ENCODE measurements around the gene MUC5AC.

MUC5AC gene

DNA sequence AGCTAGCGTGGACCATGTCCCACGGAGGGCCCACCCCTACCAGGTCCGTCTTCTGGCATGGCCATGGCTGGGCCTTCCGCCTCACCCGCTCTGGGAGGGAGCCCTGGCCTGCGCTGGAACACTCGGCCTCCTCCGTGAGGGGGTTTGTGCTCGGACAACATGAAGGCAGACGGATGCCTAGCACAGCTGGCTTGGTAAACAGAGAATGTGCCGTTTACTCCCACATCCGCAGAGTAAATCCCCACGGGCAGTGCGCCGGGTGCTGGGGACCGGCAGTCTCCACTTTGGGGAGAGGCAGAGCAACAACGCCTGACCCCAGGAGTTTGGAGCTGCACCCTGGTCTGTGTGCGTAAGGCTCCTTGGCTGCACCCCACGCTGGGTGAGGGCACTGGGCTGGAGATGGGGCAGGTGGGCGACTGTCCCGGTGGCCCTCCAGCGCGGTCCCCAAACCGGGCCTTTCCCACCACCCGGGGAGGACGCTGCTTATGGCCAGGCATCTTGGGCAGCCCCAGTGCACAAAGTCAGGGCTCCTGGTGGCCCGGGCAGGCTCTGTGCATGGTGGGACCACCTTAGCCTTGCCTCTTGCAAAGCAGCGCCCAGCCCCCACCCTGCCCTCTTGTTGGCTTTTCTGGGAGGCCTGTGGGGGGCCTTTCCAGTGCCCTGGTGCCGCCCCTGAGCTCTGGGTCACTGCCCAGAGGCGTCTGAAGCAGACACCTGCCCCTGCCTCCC lies 30.7 kb upstream of the MUC5AC start:
- Histone ChIP-seq H2AFZ (ENCODE audit: low read depth, low read length) (no peak overlapping the region), H4K20me1 (ENCODE audit: insufficient read depth, low read length) (no peaks in the 10 kb centered on the region), H3K9me3 (ENCODE audit: insufficient read depth, low read length) (no peaks in the 10 kb centered on the region), H3K36me3 (replicated peaks; ENCODE audit: low read depth, low read length) (no peaks in the 10 kb centered on the region), H3K4me1 (ENCODE audit: low read length) (no peaks in the 10 kb centered on the region), H3K4me2 (ENCODE audit: low read length) (no peak overlapping the region), H3K27me3 (ENCODE audit: low read depth, low read length) (no peaks in the 10 kb centered on the region), H3K79me2 (ENCODE audit: low read length) (no peaks in the 10 kb centered on the region), H3K9ac (ENCODE audit: low read length) (no peak overlapping the region), H3K4me3 (ENCODE audit: low read length) (no peak overlapping the region), H3K27ac (ENCODE audit: low read length) (no peak overlapping the region)
- TF ChIP-seq, protein P1, sequence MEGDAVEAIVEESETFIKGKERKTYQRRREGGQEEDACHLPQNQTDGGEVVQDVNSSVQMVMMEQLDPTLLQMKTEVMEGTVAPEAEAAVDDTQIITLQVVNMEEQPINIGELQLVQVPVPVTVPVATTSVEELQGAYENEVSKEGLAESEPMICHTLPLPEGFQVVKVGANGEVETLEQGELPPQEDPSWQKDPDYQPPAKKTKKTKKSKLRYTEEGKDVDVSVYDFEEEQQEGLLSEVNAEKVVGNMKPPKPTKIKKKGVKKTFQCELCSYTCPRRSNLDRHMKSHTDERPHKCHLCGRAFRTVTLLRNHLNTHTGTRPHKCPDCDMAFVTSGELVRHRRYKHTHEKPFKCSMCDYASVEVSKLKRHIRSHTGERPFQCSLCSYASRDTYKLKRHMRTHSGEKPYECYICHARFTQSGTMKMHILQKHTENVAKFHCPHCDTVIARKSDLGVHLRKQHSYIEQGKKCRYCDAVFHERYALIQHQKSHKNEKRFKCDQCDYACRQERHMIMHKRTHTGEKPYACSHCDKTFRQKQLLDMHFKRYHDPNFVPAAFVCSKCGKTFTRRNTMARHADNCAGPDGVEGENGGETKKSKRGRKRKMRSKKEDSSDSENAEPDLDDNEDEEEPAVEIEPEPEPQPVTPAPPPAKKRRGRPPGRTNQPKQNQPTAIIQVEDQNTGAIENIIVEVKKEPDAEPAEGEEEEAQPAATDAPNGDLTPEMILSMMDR (IDR thresholded peaks at IDR 0.05; ENCODE audit: low read depth, low read length) = no peak
- no peak for TF ChIP-seq EZH2phosphoT487 (IDR thresholded peaks at IDR 0.05; ENCODE audit: low read depth)

DNA sequence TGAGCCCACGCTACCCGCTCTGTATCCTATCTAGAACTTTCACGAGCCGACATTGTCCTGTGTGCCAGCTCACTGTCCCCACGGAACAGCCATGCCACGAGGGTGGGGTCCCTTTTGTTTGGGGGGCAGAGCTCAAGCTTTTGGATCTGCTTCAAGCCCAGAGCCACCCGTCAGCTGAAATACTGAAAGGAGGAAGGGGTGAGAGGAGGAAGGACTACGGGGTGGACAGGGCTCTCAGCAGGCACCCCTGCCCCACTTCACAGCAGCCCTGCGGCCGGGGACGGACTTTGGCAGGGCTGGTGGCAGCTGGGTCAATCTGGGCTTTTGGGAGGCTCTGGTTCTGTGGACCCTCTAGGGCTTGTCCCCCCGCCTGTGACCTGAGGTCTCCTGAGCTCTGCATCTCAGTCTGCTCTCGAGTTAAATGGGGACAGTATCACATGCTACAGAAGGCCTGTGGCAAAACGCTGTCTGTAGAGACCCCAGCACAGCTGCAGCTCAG lies 30.0 kb upstream of the MUC5AC start:
- Histone ChIP-seq H3K9ac (ENCODE audit: low read length) (no peak overlapping the region), H3K27me3 (ENCODE audit: low read depth, low read length) (no peaks in the 10 kb centered on the region), H4K20me1 (ENCODE audit: insufficient read depth, low read length) (no peaks in the 10 kb centered on the region), H3K36me3 (replicated peaks; ENCODE audit: low read depth, low read length) (no peaks in the 10 kb centered on the region), H3K4me3 (ENCODE audit: low read length) (no peak overlapping the region), H3K4me2 (ENCODE audit: low read length) (no peak overlapping the region), H2AFZ (ENCODE audit: low read depth, low read length) (no peak overlapping the region), H3K79me2 (ENCODE audit: low read length) (no peaks in the 10 kb centered on the region), H3K9me3 (ENCODE audit: insufficient read depth, low read length) (no peaks in the 10 kb centered on the region), H3K4me1 (ENCODE audit: low read length) (no peaks in the 10 kb centered on the region), H3K27ac (ENCODE audit: low read length) (no peak overlapping the region)
- no peak for TF ChIP-seq EZH2phosphoT487 (IDR thresholded peaks at IDR 0.05; ENCODE audit: low read depth)
- TF ChIP-seq, protein P1 (IDR thresholded peaks at IDR 0.05; ENCODE audit: low read depth, low read length) = no peak

DNA sequence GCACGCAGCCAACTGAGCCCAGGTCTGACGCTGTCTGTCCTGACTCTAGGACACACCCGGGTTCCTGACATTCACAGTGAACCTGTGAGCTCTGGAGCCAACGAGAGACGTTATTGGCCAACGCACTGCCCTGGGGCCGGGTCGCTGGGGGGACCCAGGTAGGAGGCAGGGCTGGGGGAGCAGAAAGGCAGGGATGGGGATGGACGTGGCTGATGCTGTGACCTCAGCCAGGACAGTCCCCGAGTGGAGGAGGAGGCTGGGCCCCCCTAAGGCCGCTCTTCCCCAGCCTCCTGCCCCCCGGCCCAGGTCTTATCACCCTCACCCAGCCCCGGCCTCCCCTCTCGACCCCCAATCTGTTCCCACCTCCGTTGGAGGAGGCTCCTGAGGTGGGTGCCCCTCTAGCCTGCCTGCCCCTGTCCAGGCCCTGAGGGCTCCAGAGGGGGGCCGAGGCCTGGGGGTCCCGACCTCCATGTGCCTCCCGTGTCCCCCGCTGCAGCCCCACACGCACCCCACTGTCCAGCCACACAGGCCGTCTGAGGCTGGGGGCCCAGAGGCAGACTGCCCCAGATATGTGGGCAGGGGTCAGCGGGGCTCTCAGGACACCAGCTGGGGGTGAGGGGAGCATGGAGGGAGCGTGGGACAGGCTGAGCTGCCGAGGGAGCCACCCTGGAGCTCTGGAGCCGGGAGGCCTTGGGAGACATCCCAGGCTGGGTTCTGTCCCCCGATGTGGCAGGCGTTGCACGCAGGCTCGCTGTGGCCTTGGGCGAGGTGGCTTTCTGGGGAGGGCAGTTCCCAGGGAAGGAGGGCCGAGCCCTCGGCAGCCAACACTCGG lies 29.2 kb upstream of the MUC5AC start:
- H3K27ac ChIP-seq (ENCODE audit: low read length) = no peak overlapping the region
- no peaks in the 10 kb centered on the region for H3K4me1 ChIP-seq (ENCODE audit: low read length)
- H3K4me2 ChIP-seq (ENCODE audit: low read length) = no peak overlapping the region
- no peak overlapping the region for H2AFZ ChIP-seq (ENCODE audit: low read depth, low read length)
- H3K9ac ChIP-seq (ENCODE audit: low read length) = no peak overlapping the region
- H3K79me2 ChIP-seq (ENCODE audit: low read length) = no peaks in the 10 kb centered on the region
- TF ChIP-seq, protein P1 (IDR thresholded peaks at IDR 0.05; ENCODE audit: low read depth, low read length) = no peak
- TF ChIP-seq EZH2phosphoT487 (IDR thresholded peaks at IDR 0.05; ENCODE audit: low read depth) = no peak
- no peaks in the 10 kb centered on the region for H3K36me3 ChIP-seq (replicated peaks; ENCODE audit: low read depth, low read length)
- H4K20me1 ChIP-seq (ENCODE audit: insufficient read depth, low read length) = no peaks in the 10 kb centered on the region
- H3K9me3 ChIP-seq (ENCODE audit: insufficient read depth, low read length) = no peaks in the 10 kb centered on the region
- H3K4me3 ChIP-seq (ENCODE audit: low read length) = no peak overlapping the region
- H3K27me3 ChIP-seq (ENCODE audit: low read depth, low read length) = no peaks in the 10 kb centered on the region

DNA sequence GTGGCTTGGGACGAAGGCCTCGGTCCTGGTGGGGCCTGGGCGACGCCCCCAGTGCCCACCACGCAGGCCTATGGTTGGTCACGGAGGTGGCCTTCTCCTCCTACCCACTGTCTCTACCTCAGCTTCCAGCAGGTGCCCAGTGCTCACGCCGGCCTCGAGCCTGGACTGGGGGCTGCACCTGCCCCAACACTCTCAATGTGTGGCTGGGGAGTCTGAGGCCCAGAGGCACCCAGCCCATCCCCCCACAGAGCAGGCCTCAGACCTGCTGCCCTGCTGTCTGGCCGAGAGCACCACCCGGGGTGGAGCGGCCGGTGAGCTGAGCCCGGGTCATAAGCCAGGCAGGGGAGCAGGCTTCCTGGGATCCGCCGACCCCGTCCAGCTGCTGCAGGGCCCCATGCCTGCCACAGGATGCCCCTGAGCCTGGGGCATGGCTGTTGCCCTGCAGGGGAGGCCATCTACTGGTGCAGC lies 28.6 kb upstream of the MUC5AC start:
- H3K36me3 ChIP-seq (replicated peaks; ENCODE audit: low read depth, low read length) = no peaks in the 10 kb centered on the region
- no peaks in the 10 kb centered on the region for H4K20me1 ChIP-seq (ENCODE audit: insufficient read depth, low read length)
- no peak for TF ChIP-seq EZH2phosphoT487 (IDR thresholded peaks at IDR 0.05; ENCODE audit: low read depth)
- TF ChIP-seq, protein P1 (IDR thresholded peaks at IDR 0.05; ENCODE audit: low read depth, low read length) = no peak
- no peak overlapping the region for H3K27ac ChIP-seq (ENCODE audit: low read length)
- no peak overlapping the region for H3K9ac ChIP-seq (ENCODE audit: low read length)
- no peak overlapping the region for H3K4me2 ChIP-seq (ENCODE audit: low read length)
- H3K79me2 ChIP-seq (ENCODE audit: low read length) = no peaks in the 10 kb centered on the region
- H3K4me1 ChIP-seq (ENCODE audit: low read length) = no peaks in the 10 kb centered on the region
- no peak overlapping the region for H2AFZ ChIP-seq (ENCODE audit: low read depth, low read length)
- H3K4me3 ChIP-seq (ENCODE audit: low read length) = no peak overlapping the region
- no peaks in the 10 kb centered on the region for H3K9me3 ChIP-seq (ENCODE audit: insufficient read depth, low read length)
- peaks cover 4% of the 10 kb centered on the region; the same call in 1 of the 2 replicates for H3K27me3 ChIP-seq (ENCODE audit: low read depth, low read length)
